ENCODE results near the gene ETV1.

ETV1 gene

DNA sequence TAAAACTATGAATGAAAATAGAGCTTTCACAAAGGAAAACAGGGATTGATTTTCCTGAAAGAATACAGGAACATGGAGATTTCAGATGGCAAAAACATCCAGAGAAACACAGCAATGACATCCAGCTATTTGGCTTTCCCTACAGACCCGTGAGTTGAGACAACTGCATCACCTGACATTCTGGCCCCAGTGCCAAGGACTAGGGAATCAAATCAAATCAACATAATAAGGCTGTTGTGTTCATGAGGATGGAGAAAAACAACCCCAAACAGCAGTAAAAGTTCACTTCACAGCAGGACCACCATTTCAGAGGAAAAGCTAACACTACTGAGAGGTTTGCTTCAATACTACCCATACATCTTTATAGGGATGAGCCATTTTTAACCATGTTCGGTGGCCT is 25.5 kb downstream of the ETV1 start:
- TF ChIP-seq, protein P1, sequence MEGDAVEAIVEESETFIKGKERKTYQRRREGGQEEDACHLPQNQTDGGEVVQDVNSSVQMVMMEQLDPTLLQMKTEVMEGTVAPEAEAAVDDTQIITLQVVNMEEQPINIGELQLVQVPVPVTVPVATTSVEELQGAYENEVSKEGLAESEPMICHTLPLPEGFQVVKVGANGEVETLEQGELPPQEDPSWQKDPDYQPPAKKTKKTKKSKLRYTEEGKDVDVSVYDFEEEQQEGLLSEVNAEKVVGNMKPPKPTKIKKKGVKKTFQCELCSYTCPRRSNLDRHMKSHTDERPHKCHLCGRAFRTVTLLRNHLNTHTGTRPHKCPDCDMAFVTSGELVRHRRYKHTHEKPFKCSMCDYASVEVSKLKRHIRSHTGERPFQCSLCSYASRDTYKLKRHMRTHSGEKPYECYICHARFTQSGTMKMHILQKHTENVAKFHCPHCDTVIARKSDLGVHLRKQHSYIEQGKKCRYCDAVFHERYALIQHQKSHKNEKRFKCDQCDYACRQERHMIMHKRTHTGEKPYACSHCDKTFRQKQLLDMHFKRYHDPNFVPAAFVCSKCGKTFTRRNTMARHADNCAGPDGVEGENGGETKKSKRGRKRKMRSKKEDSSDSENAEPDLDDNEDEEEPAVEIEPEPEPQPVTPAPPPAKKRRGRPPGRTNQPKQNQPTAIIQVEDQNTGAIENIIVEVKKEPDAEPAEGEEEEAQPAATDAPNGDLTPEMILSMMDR (IDR thresholded peaks at IDR 0.05; ENCODE audit: low read depth, low read length, missing control alignments) = no peak
- no peak overlapping the region for H3K4me3 ChIP-seq (ENCODE audit: low read depth, low read length)
- DNase-seq (ENCODE audit: low read depth) = no peak

DNA sequence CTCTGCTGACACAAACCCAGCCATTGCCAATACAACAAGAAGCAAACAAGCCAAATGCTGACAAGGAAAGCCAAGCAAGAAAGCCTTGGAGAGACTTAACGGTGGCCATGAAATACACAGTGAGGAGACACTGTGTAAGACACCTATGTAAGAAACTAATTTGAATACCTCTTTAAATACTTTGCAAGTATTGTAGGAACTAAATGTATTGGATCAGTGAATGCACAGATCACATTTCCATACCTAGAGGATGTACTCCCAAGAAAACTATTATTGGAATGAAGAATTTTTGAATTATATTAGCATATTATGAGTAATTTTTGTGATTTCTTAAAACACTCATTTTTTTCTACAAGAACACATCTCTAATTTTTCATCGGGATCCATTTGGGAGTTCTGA is 34.0 kb downstream of the ETV1 start:
- TF ChIP-seq, protein P1 (IDR thresholded peaks at IDR 0.05; ENCODE audit: low read depth, low read length, missing control alignments) = no peak
- DNase-seq (ENCODE audit: low read depth) = no peak
- no peak overlapping the region for H3K4me3 ChIP-seq (ENCODE audit: low read depth, low read length)

DNA sequence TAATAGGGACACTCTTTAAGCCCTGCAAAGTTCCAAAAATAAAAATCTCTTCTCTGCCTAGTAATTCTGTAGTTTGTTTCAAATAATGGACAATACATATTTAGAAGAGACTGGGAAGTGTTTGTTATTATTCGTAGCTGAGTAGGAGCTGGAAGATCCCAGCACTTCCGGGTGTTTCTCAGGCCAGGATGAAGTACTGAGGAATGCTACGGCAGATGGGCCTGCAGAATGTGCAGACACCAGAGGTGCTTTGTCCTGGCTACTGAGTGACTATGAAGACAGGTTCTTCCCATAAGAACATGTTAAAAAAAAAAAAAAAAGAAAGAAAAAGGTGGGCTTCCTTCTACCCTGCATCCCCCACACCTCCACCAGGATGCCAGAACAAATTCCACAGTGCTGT is 36.1 kb downstream of the ETV1 start:
- H3K4me3 ChIP-seq (ENCODE audit: low read depth, low read length) = no peak overlapping the region
- TF ChIP-seq, protein P1 (IDR thresholded peaks at IDR 0.05; ENCODE audit: low read depth, low read length, missing control alignments) = no peak
- no peak for DNase-seq (ENCODE audit: low read depth)

DNA sequence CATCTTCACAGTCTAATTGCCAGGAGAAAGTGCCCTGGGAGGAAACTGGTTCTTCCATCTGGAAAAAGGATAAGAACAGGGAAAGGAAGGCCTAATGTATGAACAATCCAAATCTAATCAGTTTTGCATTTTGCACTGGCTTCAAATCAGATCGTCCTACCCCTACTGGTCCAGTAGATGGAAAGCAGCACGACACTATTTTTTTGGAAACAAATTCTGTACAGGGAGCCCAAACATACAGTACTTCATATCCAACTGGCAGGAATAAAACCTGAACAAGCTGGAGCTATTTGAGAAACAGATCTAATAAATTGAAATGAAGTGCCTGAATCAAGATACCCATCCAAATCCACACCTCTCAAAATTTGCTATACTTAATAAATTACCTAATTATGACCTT is 36.5 kb downstream of the ETV1 start:
- TF ChIP-seq, protein P1 (IDR thresholded peaks at IDR 0.05; ENCODE audit: low read depth, low read length, missing control alignments) = no peak
- H3K4me3 ChIP-seq (ENCODE audit: low read depth, low read length) = no peak overlapping the region
- no peak for DNase-seq (ENCODE audit: low read depth)

DNA sequence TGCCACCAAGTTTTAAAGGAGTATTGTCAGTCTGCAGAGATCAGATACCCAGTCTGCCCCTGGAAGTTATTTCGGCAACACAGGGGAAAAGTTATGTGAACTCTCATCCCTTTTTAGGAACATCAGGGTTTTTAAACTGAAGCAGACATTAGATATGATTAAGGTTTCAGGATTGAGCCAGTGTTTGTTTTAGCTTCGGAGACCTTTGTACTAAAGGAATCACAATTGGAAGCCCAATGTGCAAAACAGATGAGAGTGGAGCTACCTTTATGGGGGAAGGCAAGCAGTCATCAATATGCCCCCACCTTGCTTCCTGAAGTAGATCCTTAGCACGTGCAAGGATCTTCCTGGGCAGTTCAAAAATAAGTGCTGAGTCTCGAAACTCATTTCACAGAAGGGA is 39.5 kb downstream of the ETV1 start:
- no peak for DNase-seq (ENCODE audit: low read depth)
- TF ChIP-seq, protein P1 (IDR thresholded peaks at IDR 0.05; ENCODE audit: low read depth, low read length, missing control alignments) = no peak
- H3K4me3 ChIP-seq (ENCODE audit: low read depth, low read length) = no peak overlapping the region

DNA sequence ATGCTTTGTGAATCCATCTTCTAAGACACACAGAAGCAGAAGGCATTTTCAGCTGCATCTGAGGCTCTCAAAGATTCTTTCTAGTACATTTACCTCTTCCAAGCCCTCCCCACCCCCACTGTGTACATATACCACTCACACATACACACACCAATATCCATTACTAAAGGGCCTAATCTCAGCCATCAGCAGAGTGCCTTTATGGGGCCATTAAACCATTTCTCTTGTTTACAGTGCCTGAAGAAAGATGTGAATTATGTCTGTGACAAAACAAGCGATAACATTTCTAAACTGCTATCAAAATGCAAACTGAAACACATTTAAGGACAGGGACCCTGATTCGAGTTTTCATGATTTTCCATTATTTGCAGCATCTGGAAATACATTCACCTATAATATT is 40.0 kb downstream of the ETV1 start:
- no peak for DNase-seq (ENCODE audit: low read depth)
- TF ChIP-seq, protein P1 (IDR thresholded peaks at IDR 0.05; ENCODE audit: low read depth, low read length, missing control alignments) = no peak
- no peak overlapping the region for H3K4me3 ChIP-seq (ENCODE audit: low read depth, low read length)

DNA sequence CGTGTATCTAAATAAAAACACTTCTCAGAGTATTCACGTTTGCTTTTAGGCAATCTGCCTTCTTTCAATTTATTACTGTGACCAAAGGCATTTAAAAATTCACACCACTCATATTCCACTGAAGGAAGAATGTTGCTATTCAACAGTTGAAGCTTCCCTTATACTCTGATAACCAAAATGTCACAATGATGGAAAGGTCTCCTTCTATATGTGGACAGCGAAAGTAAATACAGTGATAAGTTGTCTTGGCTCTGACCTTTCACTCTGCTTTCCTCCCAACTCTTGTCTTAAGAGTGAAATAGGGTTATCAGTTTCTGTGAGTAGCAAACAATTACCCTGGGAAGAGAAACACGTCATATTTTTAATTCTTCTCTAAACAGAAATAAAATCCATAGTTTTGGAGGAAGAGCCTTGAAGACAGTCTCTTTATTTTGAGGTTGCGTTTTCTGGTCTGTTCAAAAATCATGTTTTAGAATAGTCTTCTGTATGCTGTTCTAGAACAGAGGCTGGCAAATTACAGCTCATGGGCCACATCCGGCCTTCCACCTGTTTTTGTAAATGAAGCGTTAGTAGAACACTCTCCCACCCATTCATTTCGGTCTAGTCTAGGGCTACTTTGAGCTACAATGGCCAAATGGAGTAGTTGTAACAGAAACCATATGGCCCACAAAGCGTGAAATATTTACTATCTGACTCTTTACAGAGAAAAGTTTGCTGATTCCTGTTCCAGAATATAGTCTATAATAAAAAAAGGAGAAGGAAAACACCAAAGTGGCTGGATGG is 41.3 kb downstream of the ETV1 start:
- DNase-seq (ENCODE audit: low read depth) = no peak
- no peak overlapping the region for H3K4me3 ChIP-seq (ENCODE audit: low read depth, low read length)
- TF ChIP-seq, protein P1 (IDR thresholded peaks at IDR 0.05; ENCODE audit: low read depth, low read length, missing control alignments) = no peak
